ENCODE measurements around the gene ESPN.
A peak's percentile ranks its signal among the peaks of the same experiment; 100 is the strongest.

The ESPN gene

GRCh38 chr1:6496890-6497214 lies 72.3 kb downstream of the ESPN start:
- Histone ChIP-seq H3K79me2 (ENCODE audit: insufficient read depth, low read length) (no peaks in the 10 kb centered on the region), H3K27me3 (ENCODE audit: insufficient read depth, low read length, poor library complexity, severe bottlenecking) (no peaks in the 10 kb centered on the region), H3K9me3 (ENCODE audit: insufficient read depth, low read depth, low read length) (no peaks in the 10 kb centered on the region), H3K4me2 (ENCODE audit: low read depth, low read length, poor library complexity, severe bottlenecking) (peak overlapping the region; percentile 72), H3K4me3 (ENCODE audit: low read length, poor library complexity, severe bottlenecking) (peak overlapping the region; percentile 64), H3K36me3 (ENCODE audit: insufficient read depth, low read length) (no peaks in the 10 kb centered on the region), H4K20me1 (ENCODE audit: insufficient read depth, low read length, poor library complexity, severe bottlenecking) (no peaks in the 10 kb centered on the region), H2AFZ (ENCODE audit: low read length) (no peak overlapping the region), H3K9me2 (replicated peaks; ENCODE audit: low read depth, low read length) (no peaks in the 10 kb centered on the region), H3F3A (ENCODE audit: low read depth) (no peaks in the 10 kb centered on the region), H3K9ac (ENCODE audit: low read depth, low read length, poor library complexity, severe bottlenecking) (peak overlapping the region; percentile 47), H3K4me1 (ENCODE audit: insufficient read depth, low read length, poor library complexity, severe bottlenecking) (peaks cover 24% of the 10 kb centered on the region)
- TF ChIP-seq EZH2phosphoT487 (IDR thresholded peaks at IDR 0.05; ENCODE audit: borderline replicate concordance): no peak
- no peak for TF ChIP-seq CTCF (conservative IDR thresholded peaks at IDR 0.05; ENCODE audit: low read length)

- Histone ChIP-seq H3K9me2 (replicated peaks; ENCODE audit: low read depth, low read length) (no peaks in the 10 kb centered on the region), H3K27me3 (ENCODE audit: insufficient read depth, low read length, poor library complexity, severe bottlenecking) (no peaks in the 10 kb centered on the region), H3K36me3 (ENCODE audit: insufficient read depth, low read length) (no peaks in the 10 kb centered on the region), H2AFZ (ENCODE audit: low read length) (peak overlapping the region; percentile 86), H3K4me3 (ENCODE audit: low read length, poor library complexity, severe bottlenecking) (peak overlapping the region; percentile 76), H3K9ac (ENCODE audit: low read depth, low read length, poor library complexity, severe bottlenecking) (peak overlapping the region; percentile 48), H3K79me2 (ENCODE audit: insufficient read depth, low read length) (no peaks in the 10 kb centered on the region), H3F3A (ENCODE audit: low read depth) (no peaks in the 10 kb centered on the region), H3K4me2 (ENCODE audit: low read depth, low read length, poor library complexity, severe bottlenecking) (peak overlapping the region; percentile 75), H3K4me1 (ENCODE audit: insufficient read depth, low read length, poor library complexity, severe bottlenecking) (peaks cover 20% of the 10 kb centered on the region), H4K20me1 (ENCODE audit: insufficient read depth, low read length, poor library complexity, severe bottlenecking) (no peaks in the 10 kb centered on the region), H3K9me3 (ENCODE audit: insufficient read depth, low read depth, low read length) (no peaks in the 10 kb centered on the region)
- no peak for TF ChIP-seq CTCF (conservative IDR thresholded peaks at IDR 0.05; ENCODE audit: low read length)
- TF ChIP-seq EZH2phosphoT487 (IDR thresholded peaks at IDR 0.05; ENCODE audit: borderline replicate concordance): no peak
These were observed 72.8 kb downstream of the ESPN start for GRCh38 chr1:6497215-6497866.

- no peaks in the 10 kb centered on the region for H3K79me2 ChIP-seq (ENCODE audit: insufficient read depth, low read length)
- no peaks in the 10 kb centered on the region for H4K20me1 ChIP-seq (ENCODE audit: insufficient read depth, low read length, poor library complexity, severe bottlenecking)
- H3K9ac ChIP-seq (ENCODE audit: low read depth, low read length, poor library complexity, severe bottlenecking): peak overlapping the region; percentile 48
- H3K27me3 ChIP-seq (ENCODE audit: insufficient read depth, low read length, poor library complexity, severe bottlenecking): no peaks in the 10 kb centered on the region
- H3K4me1 ChIP-seq (ENCODE audit: insufficient read depth, low read length, poor library complexity, severe bottlenecking): peaks cover 17% of the 10 kb centered on the region
- no peaks in the 10 kb centered on the region for H3K9me2 ChIP-seq (replicated peaks; ENCODE audit: low read depth, low read length)
- peak overlapping the region; percentile 76 for H3K4me3 ChIP-seq (ENCODE audit: low read length, poor library complexity, severe bottlenecking)
- peak overlapping the region; percentile 75 for H3K4me2 ChIP-seq (ENCODE audit: low read depth, low read length, poor library complexity, severe bottlenecking)
- TF ChIP-seq CTCF (conservative IDR thresholded peaks at IDR 0.05; ENCODE audit: low read length): no peak
- TF ChIP-seq EZH2phosphoT487 (IDR thresholded peaks at IDR 0.05; ENCODE audit: borderline replicate concordance): no peak
- no peaks in the 10 kb centered on the region for H3F3A ChIP-seq (ENCODE audit: low read depth)
- H3K36me3 ChIP-seq (ENCODE audit: insufficient read depth, low read length): no peaks in the 10 kb centered on the region
- H3K9me3 ChIP-seq (ENCODE audit: insufficient read depth, low read depth, low read length): no peaks in the 10 kb centered on the region
- peak overlapping the region; percentile 86 for H2AFZ ChIP-seq (ENCODE audit: low read length)
These were observed 73.4 kb downstream of the ESPN start for GRCh38 chr1:6497867-6498575.

Measured in Loucy (cell line).